HepG2 (cell line): Measurements from ENCODE around the gene BHMT. TPM values are rescaled to one million over a fixed set of nuclear protein-coding genes. Genes with fewer than 3 reads are reported as not detected.

ENCODE experiments used
- CTCF ChIP-seq: sonication (generic); formaldehyde crosslinking; IDR thresholded peaks from 2 replicates; pipeline ENCODE4 v1.5.0; 2020; ENCODE audit warnings: mild to moderate bottlenecking, missing genetic modification reagents, moderate library complexity
- EP300 ChIP-seq, 3 experiments: sonication (generic) in 1 of 3; formaldehyde crosslinking in 1 of 3; IDR thresholded peaks; 2 replicates each; pipeline versions ENCODE4 v1.5.1 to v1.6.1; 2011 to 2020; ENCODE audit warnings: low read depth in 2 of 3, low read length in 2 of 3, borderline replicate concordance in 1 of 3, improper control_type of control experiment in 1 of 3, mild to moderate bottlenecking in 1 of 3, missing genetic modification reagents in 1 of 3, moderate library complexity in 1 of 3
- EZH2 ChIP-seq: conservative IDR thresholded peaks from 2 replicates; pipeline ENCODE4 v1.6.1; 2012; ENCODE audit warnings: mild to moderate bottlenecking, low read depth, low read length, moderate library complexity
- GTF3A ChIP-seq: sonication (generic); formaldehyde crosslinking; conservative IDR thresholded peaks from 2 replicates; pipeline ENCODE4 v1.4.0; 2020; ENCODE audit warnings: mild to moderate bottlenecking, missing genetic modification reagents
- HNRNPLL ChIP-seq: fragments of 200-400 bp; formaldehyde crosslinking; IDR thresholded peaks from 2 replicates; pipeline ENCODE4 v1.6.1; 2017; ENCODE audit warnings: mild to moderate bottlenecking, low read depth, low read length; ENCODE audit not compliant: poor library complexity, severe bottlenecking
- JARID2 ChIP-seq: sonication (generic); formaldehyde crosslinking; IDR thresholded peaks from 2 replicates; pipeline ENCODE4 v1.8.1; 2023; ENCODE audit warnings: missing genetic modification reagents, inconsistent platforms; ENCODE audit not compliant: insufficient replicate concordance
- JDP2 ChIP-seq: sonication (generic); formaldehyde crosslinking; IDR thresholded peaks from 2 replicates; pipeline ENCODE4 v1.8.1; 2022; ENCODE audit warnings: missing genetic modification reagents, borderline replicate concordance
- MAX ChIP-seq: IDR thresholded peaks from 2 replicates; pipeline ENCODE4 v1.6.1; 2012; ENCODE audit warnings: inconsistent platforms
- MIER2 ChIP-seq: IDR thresholded peaks from 2 replicates; pipeline ENCODE4 v1.6.1; 2016; ENCODE audit warnings: missing biosample characterization, missing genetic modification reagents
- MTF2 ChIP-seq: sonication (generic); formaldehyde crosslinking; IDR thresholded peaks from 2 replicates; pipeline ENCODE4 v1.5.0; 2020; ENCODE audit warnings: missing genetic modification reagents, borderline replicate concordance
- MXI1 ChIP-seq: IDR thresholded peaks from 3 replicates; pipeline ENCODE4 v1.6.1; 2012; ENCODE audit warnings: low read depth, low read length, inconsistent platforms, borderline replicate concordance
- PATZ1 ChIP-seq: sonication (generic); formaldehyde crosslinking; IDR thresholded peaks from 2 replicates; pipeline ENCODE4 v1.4.0; 2020; ENCODE audit warnings: missing genetic modification reagents
- RBFOX2 ChIP-seq: fragments of 200-400 bp; formaldehyde crosslinking; IDR thresholded peaks from 2 replicates; pipeline ENCODE4 v1.6.1; 2017; ENCODE audit warnings: low read depth, mild to moderate bottlenecking, low read length
- RFX1 ChIP-seq: fragments of 450-650 bp; IDR thresholded peaks from 2 replicates; pipeline ENCODE4 v1.6.1; 2017
- SMC3 ChIP-seq: IDR thresholded peaks from 2 replicates; pipeline ENCODE4 v1.6.1; 2011; ENCODE audit warnings: low read length, improper control_type of control experiment
- STAT6 ChIP-seq: sonication (generic); formaldehyde crosslinking; IDR thresholded peaks from 2 replicates; pipeline ENCODE4 v1.4.0; 2020; ENCODE audit warnings: missing genetic modification reagents, mild to moderate bottlenecking, borderline replicate concordance
- TCF7 ChIP-seq: sonication (generic); IDR thresholded peaks from 2 replicates; pipeline ENCODE4 v1.6.1; 2016; ENCODE audit warnings: antibody characterized with exemption, low read depth
- ZBTB7A ChIP-seq: sonication (generic); formaldehyde crosslinking; IDR thresholded peaks from 2 replicates; pipeline ENCODE4 v1.8.0; 2022; ENCODE audit warnings: mild to moderate bottlenecking, missing genetic modification reagents
- ZNF441 ChIP-seq: sonication (generic); formaldehyde crosslinking; IDR thresholded peaks from 2 replicates; pipeline ENCODE4 v1.7.0; 2021; ENCODE audit warnings: missing genetic modification reagents, borderline replicate concordance
- ZNF446 ChIP-seq: sonication (generic); formaldehyde crosslinking; IDR thresholded peaks from 2 replicates; pipeline ENCODE4 v1.5.0; 2020; ENCODE audit warnings: mild to moderate bottlenecking, missing genetic modification reagents
- ZNF577 ChIP-seq: sonication (generic); formaldehyde crosslinking; IDR thresholded peaks from 2 replicates; pipeline ENCODE4 v1.4.0; 2020; ENCODE audit warnings: mild to moderate bottlenecking, low read depth, missing genetic modification reagents, borderline replicate concordance
- ZNF720 ChIP-seq: sonication (generic); formaldehyde crosslinking; IDR thresholded peaks from 2 replicates; pipeline ENCODE4 v1.4.0; 2020; ENCODE audit warnings: missing genetic modification reagents
- ZNF788 ChIP-seq: sonication (generic); formaldehyde crosslinking; IDR thresholded peaks from 2 replicates; pipeline ENCODE4 v1.5.0; 2020; ENCODE audit warnings: mild to moderate bottlenecking, missing genetic modification reagents, borderline replicate concordance
- ZNF891 ChIP-seq: sonication (generic); formaldehyde crosslinking; IDR thresholded peaks from 2 replicates; pipeline ENCODE4 v1.5.0; 2020; ENCODE audit warnings: mild to moderate bottlenecking, missing genetic modification reagents
- polyA plus RNA-seq, 8 experiments: library from polyadenylated mRNA; depleted of rRNA in 3 of 8; stranded (reverse) in 7 of 8; unstranded in 1 of 8; fragments of >200 nt; fragmentation: Illumina TruSeq in 4 of 8; extraction: Trizol in 4 of 8; gene quantifications; 2 replicates each; pipeline versions ENCODE4 v1.2.1 to v1.2.3, GENCODE V29; 2011 to 2016; ENCODE audit warnings: low read depth in 4 of 8, missing spikeins in 1 of 8, mixed read lengths in 1 of 8; ENCODE audit not compliant: insufficient read depth in 1 of 8
- total RNA-seq, 5 experiments: library from RNA; depleted of rRNA; stranded (reverse); fragments of >200 nt; fragmentation: Illumina TruSeq; extraction: Trizol; gene quantifications; 2 replicates each; pipeline ENCODE4 v1.2.3, GENCODE V29; 2016; ENCODE audit warnings: low read depth in 1 of 5

The BHMT gene
- total and polyA plus RNA-seq, 2 of the 13 experiments (the other 11 are each of a cell fraction or from before 2014, with no cell fraction given), result 0.40 to 6.4 TPM

- no peak for TF ChIP-seq ZNF577 (CRISPR knock-in tag)
- no peak for TF ChIP-seq EP300 (IDR thresholded peaks at IDR 0.05; ENCODE audit: low read depth in 2 of 2, low read length in 2 of 2)
- no peak for TF ChIP-seq EP300 (CRISPR knock-in tag; IDR thresholded peaks at IDR 0.05; ENCODE audit: borderline replicate concordance)
- TF ChIP-seq ZNF891 (CRISPR knock-in tag), result peak; percentile 42; the same call in 1 of the 2 replicates
- TF ChIP-seq HNRNPLL, result peak; percentile 37
- no peak for TF ChIP-seq STAT6 (CRISPR knock-in tag)
- TF ChIP-seq RBFOX2, result no peak
- no peak for TF ChIP-seq ZNF441 (CRISPR knock-in tag)
- peak; percentile 90; the same call in 1 of the 2 replicates for TF ChIP-seq MTF2
- TF ChIP-seq GTF3A (CRISPR knock-in tag), result no peak
- no peak for TF ChIP-seq RFX1
- TF ChIP-seq MIER2 (CRISPR knock-in tag), result no peak
- no peak for TF ChIP-seq SMC3
- TF ChIP-seq EZH2, result 0 out of 2 replicates have a peak, but pooled peaks have one; percentile 71
- TF ChIP-seq ZBTB7A, result 0 out of 2 replicates have a peak, but pooled peaks have one; percentile 27
- TF ChIP-seq MXI1, result no peak
- peak; percentile 68 for TF ChIP-seq CTCF (CRISPR knock-in tag)
- no peak for TF ChIP-seq JARID2 (CRISPR knock-in tag)
- TF ChIP-seq ZNF446 (CRISPR knock-in tag), result no peak
- TF ChIP-seq PATZ1 (CRISPR knock-in tag), result no peak
- no peak for TF ChIP-seq TCF7
- TF ChIP-seq ZNF720 (CRISPR knock-in tag), result no peak
- TF ChIP-seq MAX, result peak; percentile 49
- no peak for TF ChIP-seq ZNF788
- TF ChIP-seq JDP2 (CRISPR knock-in tag), result no peak
Observed at GRCh38 chr5:79111960-79112702, 522 bp downstream of the BHMT start (continued).
